HG03097 (cell line): ENCODE results near the gene EEF1AKMT4.
"Not testable (repeated sequence)": the region's sequence is repeated elsewhere in the genome, so short reads cannot be mapped to it uniquely, and the experiment has no call there.

Experiments
- ATAC-seq: cut with Tn5 transposase; IDR thresholded peaks from one replicate; pipeline ENCODE4 v1.9.1; 2021; ENCODE audit not compliant: unreplicated experiment, low FRiP score

Gene EEF1AKMT4

DNA sequence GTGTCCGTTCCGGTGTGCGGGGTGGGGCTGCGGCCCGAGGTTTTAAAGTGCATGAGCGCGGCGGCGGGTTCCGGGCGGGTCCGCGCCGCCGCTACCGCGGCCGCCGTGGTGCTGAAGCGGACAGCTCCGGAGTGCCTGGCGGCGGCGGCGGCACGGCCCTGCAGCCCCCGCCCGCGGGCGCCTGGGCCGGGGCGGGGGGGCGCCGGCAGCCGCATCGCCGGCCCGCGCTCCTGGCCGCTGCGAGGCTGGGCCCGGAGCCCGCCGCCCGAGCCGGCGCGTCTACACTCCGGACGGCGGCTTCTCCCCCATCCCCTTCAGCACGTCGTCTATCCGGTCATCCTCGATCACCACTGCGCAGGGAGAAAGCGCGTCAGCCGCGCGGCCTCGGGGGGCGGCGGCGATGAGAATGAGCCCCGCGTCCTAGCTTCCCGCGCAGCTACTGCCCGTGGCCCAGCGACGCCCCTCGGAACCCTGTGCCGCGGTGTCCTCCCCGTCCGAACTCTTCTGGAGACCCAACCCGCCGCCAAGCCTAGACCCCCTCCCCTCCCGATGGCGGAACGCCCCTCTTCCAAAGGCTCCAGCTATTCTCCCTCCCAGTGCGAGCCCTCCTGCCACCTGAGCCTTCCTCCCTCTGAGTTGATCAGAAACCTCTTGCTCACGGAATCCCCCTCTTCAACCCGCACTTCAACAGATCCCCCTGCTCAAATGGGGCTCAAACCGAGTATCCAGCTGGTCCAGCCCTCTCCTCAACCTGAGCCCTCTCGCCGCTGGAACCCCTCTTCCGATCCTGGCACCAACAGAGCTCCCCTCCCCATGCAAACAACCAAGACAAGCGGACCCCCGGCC lies 10.6 kb downstream of the EEF1AKMT4 start:
- no peak for ATAC-seq

DNA sequence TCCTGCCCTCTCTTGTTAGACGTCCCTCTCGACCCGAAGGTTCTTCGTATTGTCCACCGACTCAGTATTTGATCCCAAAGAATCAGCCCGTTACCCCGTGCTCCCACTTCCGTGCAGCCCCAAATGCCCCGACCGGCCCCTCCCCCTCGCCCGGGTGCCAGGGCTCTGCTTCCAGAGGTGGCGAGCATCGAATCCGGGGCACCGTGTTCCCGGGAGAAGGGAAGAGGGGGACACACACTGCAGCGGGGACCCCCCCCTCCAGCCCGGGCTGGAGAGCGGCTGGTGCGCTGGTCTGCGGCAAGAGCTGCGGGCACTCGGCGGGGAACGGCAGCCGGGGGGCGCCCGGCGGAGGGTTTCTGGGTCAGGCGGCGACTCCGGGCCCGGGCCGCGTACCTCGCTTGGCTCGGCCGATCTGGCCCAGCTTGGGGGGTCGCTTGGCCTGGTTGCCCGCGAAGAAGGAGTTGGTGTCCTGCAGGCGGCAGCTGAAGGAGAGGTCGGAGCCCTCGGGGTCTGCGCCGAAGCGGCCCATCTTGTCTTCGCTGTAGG lies 11.3 kb downstream of the EEF1AKMT4 start:
- no peak for ATAC-seq

DNA sequence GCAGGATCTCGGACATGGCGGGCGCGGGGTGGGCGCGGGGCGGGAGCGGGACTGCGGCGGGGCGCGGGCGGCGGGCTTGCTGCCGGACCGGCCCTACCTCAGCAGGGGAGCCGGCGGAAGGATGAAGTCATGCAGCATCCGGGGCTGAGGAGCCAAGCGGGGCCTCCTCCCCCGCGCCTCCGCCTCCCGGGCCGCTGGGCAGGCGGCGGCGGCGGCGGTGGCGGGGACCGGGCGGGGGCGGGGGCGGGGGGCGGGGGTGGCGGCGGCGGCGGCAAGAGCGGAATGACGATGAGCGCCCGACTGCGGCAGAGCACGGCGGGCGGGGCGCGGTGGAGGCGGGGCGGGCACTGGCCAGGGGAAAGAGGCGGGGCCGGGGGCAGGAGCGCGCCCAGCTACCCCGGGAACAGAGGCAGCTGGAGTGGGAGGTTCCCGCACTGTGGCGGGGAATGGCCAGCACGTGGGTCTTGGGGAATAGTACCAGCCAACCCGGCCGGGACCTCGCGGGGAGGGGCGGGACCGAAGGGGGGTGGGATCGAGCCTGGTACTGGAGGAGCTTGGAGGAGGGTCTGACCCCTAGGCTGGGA lies 11.9 kb downstream of the EEF1AKMT4 start, which contains the start of gene CAMK2N2:
TSS of gene CAMK2N2 (minus strand) at position 284 of the 584 bp plus-strand sequence. CDS start at position 16, 268 bp downstream.
- no peak for ATAC-seq

DNA sequence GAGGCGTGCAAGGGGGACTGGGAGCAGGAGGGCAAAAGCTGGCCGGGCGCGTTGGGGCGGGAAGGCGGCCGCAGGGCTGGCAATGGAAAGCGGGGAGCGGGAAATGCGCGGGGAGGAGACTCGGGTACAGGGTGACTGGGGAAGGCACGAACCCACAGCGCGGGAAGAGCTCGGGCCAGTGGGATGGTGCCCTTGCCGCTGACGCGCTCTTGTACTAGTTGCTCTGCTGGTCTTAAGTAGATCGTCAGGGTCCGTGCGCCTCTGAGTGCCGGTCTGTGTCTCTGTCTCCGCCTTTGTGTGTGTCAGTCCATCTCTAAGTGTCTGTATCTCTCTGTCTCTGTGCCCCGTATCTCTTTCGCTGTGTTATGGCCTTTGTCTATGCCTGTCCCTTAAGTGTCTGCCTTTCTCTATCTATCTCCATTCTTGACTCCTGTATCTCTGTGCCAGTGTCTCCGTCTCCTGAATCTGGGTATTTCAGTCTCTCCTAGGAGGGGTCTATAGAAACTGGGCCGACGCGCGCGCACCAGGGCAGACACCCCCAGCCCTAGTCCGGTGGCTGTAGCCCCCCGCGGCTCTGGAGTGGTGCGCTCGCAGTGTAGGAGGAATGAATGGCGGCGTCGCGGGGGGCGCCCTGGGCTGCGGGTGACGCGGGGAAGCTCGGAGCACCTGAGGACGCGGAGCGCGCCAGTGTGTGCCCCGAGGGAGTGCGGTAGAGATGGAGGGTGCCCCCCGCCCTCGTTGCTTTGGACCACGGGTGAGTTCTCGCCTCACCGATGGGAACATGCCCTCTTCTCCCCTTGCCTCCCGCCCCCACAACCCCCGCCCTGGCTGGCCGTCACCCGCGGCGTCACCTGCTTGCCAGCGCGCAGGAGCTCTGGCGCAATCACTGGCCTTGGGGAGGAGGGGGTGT lies 12.6 kb downstream of the EEF1AKMT4 start:
- ATAC-seq = no peak

DNA sequence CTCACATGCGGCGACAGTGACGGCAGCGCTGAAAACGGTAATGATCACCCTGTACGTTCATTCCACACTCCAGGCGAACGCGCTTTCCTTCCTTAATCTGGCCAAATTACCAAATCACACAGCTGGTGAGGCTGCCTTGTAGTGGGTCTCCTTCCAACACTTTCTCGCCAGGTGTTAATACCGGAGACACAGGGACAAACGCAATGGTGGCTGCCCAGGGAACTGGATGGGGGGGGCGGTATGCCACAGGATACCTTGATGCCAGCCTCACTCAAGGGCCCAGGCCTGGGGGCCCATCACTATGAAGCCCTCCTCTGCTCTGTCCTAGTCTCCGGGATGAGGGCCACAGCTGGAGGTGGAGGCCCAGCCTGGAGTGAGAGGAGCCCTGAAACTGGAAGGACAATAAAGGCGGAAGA lies 13.3 kb downstream of the EEF1AKMT4 start:
- ATAC-seq = no peak

DNA sequence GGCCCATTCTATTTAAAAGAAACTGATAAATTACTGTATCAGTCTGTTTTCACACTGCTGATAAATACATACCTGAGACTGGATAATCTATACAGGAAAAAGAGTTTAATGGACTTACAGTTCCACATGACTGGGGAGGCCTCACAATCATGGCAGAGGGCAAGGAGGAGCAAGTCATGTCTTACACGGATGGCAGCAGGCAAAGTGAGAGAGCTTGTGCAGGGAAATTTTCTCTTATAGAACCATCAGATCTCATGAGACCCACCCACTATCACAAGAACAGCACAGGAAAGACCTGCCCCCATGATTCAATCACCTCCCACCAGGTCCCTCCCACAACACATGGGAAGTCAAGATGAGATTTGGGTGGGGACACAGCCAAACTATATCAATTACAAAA lies 17.8 kb downstream of the EEF1AKMT4 start:
- ATAC-seq = not testable (repeated sequence)

DNA sequence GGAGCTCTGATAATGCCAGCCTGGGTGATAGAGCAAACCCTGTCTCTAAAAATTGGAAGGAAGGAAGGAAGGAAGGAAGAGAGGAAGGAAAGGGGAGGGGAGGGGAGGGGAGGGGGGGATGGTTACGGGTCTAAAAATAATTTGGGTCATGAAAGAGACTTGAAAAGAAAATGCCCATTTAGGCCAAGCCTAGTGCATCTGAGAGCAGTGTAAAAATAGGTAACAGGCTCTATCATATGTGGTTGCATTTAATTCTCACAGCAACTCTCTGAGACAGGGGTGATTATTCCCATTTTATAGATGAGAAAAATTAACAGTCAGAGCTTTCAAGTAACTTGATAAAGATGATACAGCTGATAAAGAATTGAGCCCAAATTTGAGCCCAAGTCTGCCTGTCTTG lies 22.8 kb downstream of the EEF1AKMT4 start:
- ATAC-seq = no peak

DNA sequence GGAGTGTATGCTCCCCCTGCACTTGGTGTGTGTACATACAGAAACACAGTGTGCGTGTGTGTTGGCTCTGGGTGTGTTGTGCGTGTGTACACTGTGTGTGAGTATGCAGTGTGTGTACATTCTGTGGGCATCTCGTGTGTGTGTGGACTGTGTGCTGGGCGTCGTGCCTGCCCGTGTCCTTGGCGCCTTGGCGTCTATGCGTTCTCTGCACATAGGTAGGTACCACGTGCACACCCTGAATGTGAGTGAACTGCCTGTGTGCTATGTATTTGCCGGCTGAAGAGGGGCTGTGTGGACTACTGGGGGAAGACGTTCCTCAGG lies 25.9 kb downstream of the EEF1AKMT4 start:
- no peak for ATAC-seq

DNA sequence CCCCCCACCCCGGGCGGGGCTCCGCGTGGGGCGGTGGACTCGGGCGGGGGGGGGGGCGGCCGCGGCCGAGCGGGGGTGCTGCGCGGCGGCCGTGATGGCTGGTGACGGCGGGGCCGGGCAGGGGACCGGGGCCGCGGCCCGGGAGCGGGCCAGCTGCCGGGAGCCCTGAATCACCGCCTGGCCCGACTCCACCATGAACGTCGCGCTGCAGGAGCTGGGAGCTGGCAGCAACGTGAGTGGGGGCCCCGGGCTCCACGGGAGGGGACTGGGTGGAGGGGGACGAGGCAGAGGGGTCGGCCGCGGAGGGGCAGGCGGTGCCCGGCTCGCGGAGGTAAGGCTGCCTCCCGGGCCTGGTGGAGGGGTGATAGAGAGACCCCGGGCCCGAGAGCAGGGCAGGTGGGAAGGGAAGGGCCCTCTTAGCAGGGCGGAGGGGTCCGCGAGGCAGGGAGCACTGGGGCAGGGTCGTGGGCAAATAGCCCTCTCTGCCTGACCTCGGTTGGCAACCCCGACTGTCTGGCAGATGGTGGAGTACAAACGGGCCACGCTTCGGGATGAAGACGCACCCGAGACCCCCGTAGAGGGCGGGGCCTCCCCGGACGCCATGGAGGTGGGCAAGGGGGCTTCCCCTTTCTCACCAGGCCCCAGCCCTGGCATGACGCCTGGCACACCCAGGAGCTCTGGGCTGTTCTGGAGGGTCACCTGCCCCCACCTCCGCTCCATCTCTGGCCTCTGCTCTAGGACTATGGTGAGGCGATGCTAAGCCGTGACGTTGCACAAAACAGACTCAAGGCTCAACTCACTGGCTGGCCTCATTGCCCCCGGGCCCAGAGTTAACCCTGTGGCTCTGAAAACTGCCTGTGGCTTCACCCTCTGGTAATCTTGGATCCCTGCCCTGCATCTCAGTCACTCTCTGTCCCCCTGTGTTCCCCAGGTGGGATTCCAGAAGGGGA lies 26.8 kb downstream of the EEF1AKMT4 start, which contains the start of gene ECE2:
TSS of gene ECE2 (plus strand) at position 62 of the 950 bp plus-strand sequence. CDS start at position 194, 132 bp downstream.
- ATAC-seq = no peak

DNA sequence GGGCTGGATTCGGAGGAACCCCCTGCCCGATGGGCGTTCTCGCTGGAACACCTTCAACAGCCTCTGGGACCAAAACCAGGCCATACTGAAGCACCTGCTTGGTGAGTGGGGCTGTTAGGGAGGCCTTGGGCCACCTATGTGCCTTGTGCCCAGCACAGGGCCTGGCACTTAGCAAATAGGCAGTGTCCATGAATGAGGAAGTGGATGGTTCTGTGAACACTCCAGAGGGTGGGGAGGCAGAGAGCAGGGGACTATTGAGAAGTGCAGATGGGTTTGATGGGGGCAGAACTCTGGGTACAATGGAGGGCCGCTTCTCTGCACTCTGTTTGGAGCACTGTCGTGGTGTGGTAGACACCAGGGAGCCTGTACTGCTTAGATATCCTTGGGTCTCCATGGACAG lies 27.9 kb downstream of the EEF1AKMT4 start:
- no peak for ATAC-seq

DNA sequence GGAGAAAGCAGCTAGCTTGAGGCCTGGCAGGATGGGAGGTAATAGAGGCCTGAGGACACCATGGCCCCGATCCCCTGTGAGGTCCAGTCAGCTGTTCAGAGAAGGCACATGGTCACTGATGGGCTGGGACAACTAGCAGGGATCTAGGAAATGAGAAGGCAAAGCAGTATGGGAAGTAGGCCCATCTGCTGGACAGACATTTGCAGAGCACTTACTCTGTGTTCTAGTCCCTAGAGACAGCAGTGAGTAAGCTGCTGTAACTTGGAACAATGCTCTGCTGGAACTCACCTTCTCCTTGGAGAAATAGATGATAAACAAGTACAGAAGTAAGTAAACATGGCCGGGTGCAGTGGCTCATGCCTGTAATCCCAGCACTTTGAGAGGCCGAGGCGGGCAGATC lies 33.5 kb downstream of the EEF1AKMT4 start:
- ATAC-seq = no peak

DNA sequence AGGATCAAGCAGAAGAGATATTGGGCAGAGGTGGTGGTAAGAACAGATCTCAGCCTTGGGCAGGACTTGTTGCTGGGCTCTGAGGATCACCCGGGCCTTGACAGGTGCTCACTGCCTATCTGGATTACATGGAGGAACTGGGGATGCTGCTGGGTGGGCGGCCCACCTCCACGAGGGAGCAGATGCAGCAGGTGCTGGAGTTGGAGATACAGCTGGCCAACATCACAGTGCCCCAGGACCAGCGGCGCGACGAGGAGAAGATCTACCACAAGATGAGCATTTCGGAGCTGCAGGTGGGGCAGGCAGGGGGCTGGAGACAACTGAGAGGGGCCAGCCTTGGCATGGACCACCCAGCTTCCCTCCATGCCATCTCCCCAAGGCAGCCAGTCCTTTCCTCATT lies 34.2 kb downstream of the EEF1AKMT4 start:
- ATAC-seq = no peak

DNA sequence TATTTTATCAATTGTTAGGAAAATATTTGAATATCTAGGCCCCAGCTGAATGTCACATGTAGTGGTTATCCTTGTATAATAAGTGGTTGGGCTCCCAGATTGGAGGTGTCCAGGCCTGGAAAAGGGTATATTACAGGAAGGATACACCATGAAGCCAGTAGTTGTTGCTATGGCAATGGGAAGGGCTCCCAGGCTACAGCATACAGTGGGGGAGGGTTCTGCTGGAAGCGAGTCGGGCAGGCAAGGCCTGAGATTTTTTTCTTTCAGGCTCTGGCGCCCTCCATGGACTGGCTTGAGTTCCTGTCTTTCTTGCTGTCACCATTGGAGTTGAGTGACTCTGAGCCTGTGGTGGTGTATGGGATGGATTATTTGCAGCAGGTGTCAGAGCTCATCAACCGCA lies 35.2 kb downstream of the EEF1AKMT4 start:
- no peak for ATAC-seq

DNA sequence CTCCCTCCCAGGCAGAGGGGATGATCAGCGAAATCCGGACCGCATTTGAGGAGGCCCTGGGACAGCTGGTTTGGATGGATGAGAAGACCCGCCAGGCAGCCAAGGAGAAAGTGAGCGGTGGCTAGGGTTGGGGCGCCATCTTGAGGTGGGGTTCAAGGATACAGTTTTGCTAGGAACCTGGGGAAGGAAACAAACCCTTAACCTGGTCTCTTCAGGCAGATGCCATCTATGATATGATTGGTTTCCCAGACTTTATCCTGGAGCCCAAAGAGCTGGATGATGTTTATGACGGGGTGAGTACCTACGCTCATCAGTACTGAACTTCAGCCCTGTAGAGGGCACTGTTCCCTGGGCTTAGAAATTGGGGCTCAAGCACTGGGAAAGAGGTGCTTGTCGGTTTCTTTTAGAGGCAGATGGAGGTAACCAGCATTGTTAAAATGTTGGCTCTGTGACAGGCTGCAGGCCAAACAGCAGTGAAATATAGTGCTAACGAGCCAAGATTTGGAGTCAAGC lies 40.0 kb downstream of the EEF1AKMT4 start:
- no peak for ATAC-seq

DNA sequence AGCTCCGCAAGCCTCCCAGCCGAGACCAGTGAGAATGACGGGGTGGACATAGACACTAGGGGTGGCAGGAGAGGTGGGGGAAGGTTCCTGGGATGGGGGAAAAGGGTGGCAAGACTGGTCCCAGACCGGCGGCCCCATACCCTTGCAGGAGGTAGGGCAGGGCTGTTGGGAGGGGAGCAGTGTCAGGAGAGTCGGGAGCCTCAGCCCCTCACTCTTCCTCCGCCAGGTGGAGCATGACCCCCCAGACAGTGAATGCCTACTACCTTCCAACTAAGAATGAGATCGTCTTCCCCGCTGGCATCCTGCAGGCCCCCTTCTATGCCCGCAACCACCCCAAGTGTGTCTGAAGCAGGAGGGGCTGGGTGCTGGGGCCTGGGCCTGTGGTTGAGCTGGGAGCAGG lies 40.9 kb downstream of the EEF1AKMT4 start:
- ATAC-seq = no peak

DNA sequence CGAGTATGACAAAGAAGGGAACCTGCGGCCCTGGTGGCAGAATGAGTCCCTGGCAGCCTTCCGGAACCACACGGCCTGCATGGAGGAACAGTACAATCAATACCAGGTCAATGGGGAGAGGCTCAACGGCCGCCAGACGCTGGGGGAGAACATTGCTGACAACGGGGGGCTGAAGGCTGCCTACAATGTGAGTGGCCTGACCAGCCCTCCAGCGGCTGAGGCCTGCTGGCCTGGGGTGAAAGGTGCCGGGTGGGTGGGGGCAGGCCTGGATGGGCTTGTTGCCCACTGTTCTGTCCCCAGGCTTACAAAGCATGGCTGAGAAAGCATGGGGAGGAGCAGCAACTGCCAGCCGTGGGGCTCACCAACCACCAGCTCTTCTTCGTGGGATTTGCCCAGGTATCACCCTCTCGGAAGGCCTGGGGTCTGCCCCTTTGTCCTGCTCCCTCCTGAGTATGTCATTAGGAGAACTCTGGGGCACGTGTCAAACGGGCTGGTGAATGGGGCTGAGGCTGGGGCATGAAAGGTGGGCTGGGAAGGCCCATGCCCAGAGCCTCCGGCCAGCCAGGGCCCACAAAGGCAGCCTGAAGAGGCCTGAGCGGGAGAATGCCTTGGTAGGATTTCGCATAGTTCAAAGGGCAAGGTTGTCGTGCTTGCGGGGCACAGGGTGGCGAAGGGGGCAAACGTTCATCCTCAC lies 41.7 kb downstream of the EEF1AKMT4 start:
- no peak for ATAC-seq

DNA sequence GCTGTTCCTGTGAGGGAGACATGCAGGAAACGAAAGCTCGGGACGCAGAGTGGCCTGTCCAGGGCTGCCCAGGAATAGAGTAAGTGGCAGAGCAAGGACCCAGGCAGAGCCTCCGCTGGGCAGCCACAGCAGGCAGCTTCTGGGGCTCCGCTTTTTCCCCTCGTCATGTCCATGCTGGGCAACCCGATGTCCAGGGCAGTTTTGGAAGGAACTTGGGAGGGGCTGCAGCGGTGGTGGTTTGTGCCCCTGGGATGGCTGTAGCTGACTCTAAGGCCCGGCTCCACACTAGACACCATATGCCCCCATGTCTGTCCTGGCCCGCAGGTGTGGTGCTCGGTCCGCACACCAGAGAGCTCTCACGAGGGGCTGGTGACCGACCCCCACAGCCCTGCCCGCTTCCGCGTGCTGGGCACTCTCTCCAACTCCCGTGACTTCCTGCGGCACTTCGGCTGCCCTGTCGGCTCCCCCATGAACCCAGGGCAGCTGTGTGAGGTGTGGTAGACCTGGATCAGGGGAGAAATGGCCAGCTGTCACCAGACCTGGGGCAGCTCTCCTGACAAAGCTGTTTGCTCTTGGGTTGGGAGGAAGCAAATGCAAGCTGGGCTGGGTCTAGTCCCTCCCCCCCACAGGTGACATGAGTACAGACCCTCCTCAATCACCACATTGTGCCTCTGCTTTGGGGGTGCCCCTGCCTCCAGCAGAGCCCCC lies 42.4 kb downstream of the EEF1AKMT4 start:
- no peak for ATAC-seq

DNA sequence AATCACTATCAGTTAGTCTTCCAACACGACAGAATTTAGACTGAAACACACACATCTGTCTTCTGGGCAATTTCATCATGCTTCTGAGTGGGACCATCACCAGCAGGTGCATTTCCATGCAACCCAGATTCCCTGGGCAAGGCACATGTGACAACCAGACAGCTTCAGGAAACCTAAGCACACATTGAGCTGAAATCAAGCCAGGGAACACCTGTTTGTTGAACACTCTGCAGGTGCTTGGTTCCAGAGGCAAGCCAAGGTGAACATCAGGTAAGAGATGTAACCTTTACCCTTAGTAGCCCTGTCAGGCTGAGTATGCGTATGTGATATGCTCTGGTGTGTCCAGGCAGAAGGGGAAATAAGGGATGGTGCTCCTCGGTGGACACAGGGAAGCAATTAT lies 46.3 kb downstream of the EEF1AKMT4 start:
- no peak for ATAC-seq
